ENCODE data around the gene RARB.

GRCh38 chr3:25378786-25379311 is 49.2 kb upstream of the RARB start:
- no peak for TF ChIP-seq POLR2A (IDR thresholded peaks at IDR 0.05; ENCODE audit: low read depth, low read length)
- TF ChIP-seq GATA2 (IDR thresholded peaks at IDR 0.05; ENCODE audit: insufficient read depth, insufficient read length, low read depth, low read length), result no peak
- no peak for TF ChIP-seq CTCF (IDR thresholded peaks at IDR 0.05; ENCODE audit: extremely low read depth in 1 of 2, insufficient read depth in 1 of 2, low read depth in 1 of 2, low read length in 2 of 2)
- TF ChIP-seq POLR2AphosphoS5 (IDR thresholded peaks at IDR 0.05; ENCODE audit: insufficient read depth, low read depth, low read length), result no peak
- TF ChIP-seq MAX (IDR thresholded peaks at IDR 0.05; ENCODE audit: insufficient read depth, insufficient read length), result no peak
- TF ChIP-seq EZH2 (IDR thresholded peaks at IDR 0.05; ENCODE audit: borderline replicate concordance, low read depth, low read length, severe bottlenecking), result no peak
